HG03521 (cell line): Measurements from ENCODE around the gene PRKRIP1.
A peak's percentile ranks its signal among the peaks of the same experiment; 100 is the strongest.
"Not testable (repeated sequence)": the region's sequence is repeated elsewhere in the genome, so short reads cannot be mapped to it uniquely, and the experiment has no call there.

ENCODE experiments used
- ATAC-seq: cut with Tn5 transposase; IDR thresholded peaks from one replicate; pipeline ENCODE4 v1.9.1; 2021; ENCODE audit warnings: mild to moderate bottlenecking, moderate library complexity; ENCODE audit not compliant: unreplicated experiment

The PRKRIP1 gene

DNA sequence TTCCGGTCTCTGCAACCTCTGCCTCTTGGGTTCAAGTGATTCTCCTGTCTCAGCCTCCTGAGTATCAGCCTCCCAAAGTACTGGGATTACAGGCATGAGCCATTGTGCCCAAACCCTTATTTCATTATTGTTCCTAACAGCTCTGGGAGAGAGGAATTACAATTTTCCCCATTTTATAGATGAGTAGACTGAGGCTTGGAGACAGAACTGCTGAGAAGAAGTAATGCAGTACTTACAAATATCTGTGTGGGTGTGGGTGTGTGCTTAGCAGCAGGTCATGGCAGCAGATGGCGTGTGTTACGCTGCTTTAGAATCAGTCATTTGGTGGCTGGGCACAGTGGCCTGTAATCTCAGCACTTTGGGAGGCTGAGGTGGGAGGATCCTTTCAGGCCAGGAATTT is 7.4 kb downstream of the PRKRIP1 start:
- ATAC-seq = no peak

GRCh38 chr7:102404005-102404861 is 8.1 kb downstream of the PRKRIP1 start:
- peak; percentile 83 for ATAC-seq

DNA sequence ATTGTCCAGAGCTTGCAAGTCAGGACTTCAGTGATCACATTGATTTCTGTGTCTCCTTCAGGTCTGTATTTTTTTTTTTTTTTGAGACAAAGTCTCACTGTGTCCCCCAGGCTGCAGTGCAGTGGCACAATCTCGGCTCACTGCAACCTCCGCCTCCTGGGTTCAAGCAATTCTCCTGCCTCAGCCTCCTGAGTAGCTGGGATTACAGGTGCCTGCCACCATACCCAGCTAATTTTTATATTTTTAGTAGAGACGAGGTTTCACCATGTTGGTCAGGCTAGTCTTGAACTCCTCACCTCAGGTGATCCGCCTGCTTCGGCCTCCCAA is 8.7 kb downstream of the PRKRIP1 start:
- ATAC-seq = not testable (repeated sequence)

DNA sequence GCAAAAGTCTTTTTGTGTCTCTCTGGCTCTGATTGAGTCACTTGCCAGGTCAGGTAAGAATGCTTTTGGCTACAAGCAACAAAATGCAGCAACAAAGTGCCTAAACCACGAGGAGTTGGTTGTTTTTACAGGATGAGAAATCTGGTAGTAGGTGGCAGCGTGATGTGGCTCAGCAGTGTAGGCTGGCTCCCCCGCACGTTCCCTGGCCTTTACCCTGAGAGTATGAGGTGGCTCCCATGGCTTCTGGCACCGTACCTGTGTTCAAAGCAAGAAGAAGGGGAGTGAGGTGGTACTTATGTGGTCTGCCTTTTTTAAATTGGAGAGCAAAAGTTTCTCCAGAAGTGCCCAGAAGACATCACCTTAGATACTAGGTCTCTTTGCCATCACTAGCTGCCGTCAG is 11.7 kb downstream of the PRKRIP1 start:
- ATAC-seq = no peak

DNA sequence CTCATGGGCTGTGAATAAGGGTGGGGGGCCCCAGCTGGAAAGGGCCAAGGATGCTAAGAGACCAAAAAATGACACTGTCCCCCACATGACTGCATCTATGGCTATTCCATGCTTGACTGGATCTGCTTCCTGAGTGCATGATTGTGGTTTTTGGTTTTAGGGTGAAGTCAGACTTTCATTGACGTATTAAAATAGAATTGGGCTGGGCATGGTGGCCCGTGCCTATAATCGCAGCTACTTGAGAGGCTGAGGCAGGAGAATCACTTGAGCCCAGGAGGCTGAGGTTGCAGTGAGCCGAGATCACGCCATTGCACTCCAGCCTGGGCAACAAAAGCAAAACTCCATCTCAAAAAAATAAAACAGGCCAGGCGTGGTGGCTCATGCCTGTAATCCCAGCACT is 12.4 kb downstream of the PRKRIP1 start:
- not testable (repeated sequence) for ATAC-seq

DNA sequence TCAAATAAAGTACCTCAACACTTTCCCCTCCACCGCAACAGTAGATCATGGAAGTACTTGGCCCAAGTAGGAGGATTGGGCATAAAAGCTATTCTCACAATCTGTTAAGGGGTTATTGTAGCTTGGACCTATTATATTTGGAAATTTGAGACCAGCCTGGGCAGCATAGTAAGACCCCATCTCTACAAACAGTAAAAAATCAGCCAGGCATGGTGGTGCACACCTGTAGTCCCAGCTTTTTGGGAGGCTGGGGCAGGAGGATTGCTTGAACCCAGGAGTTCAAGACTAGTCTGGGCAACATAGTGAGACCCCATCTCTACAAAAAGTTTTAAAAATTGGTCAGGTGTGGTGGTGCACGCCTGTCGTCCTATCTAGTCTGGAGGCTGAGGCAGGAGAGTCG is 13.2 kb downstream of the PRKRIP1 start:
- ATAC-seq = no peak

GRCh38 chr7:102410123-102410522 is 14.0 kb downstream of the PRKRIP1 start:
- ATAC-seq = no peak

- ATAC-seq = no peak
Observed at GRCh38 chr7:102410918-102411317, 14.8 kb downstream of the PRKRIP1 start.

GRCh38 chr7:102412548-102412947 is 16.4 kb downstream of the PRKRIP1 start:
- no peak for ATAC-seq

GRCh38 chr7:102413091-102413490 is 16.9 kb downstream of the PRKRIP1 start:
- no peak for ATAC-seq

GRCh38 chr7:102413611-102414010 is 17.4 kb downstream of the PRKRIP1 start:
- no peak for ATAC-seq

DNA sequence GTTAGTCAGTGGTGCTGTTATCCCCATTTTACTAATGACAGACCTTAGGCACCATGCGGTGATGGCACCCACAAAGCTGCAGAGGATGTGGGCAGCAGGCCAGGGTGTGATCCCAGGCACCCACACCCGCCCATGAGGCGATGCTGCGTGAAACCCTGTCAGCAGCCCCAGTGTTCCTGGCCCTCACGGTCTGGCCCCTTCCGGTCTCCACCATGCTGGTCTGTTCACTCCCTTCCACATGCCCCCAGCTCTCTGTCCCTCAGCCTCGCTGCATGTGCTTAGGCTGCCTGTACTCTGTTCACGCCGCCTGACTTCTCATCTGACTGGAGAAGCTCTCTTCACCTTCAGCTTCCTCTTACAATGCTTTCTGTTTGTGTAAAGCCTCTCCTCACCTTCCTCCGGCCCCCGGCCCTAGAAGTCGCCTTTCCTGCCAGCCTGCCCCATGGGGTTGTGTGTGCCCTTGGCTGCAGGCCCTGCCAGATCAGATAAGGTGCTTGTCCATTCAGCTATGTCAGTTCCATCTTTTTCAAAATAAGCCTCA is 19.6 kb downstream of the PRKRIP1 start:
- ATAC-seq = no peak

GRCh38 chr7:102416406-102416805 is 20.2 kb downstream of the PRKRIP1 start:
- ATAC-seq = no peak

DNA sequence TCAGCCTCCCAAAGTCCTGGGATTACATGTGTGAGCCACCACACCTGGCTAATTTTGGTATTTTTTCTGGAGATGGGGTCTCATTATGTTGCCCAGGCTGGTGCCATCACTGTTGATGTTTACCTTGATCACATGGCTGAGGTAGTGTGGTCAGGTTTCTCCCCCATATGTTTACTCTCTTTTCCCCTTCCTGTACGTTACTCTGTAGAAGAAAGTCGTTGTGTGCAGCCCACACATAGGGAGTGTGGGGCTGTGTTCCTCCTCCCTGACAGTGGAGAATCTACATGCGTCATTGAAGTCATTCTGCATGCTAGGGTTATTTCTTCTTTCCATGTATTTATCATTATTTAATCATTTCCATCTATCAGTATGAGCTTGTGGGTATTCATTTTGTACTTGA is 20.9 kb downstream of the PRKRIP1 start:
- ATAC-seq = no peak

DNA sequence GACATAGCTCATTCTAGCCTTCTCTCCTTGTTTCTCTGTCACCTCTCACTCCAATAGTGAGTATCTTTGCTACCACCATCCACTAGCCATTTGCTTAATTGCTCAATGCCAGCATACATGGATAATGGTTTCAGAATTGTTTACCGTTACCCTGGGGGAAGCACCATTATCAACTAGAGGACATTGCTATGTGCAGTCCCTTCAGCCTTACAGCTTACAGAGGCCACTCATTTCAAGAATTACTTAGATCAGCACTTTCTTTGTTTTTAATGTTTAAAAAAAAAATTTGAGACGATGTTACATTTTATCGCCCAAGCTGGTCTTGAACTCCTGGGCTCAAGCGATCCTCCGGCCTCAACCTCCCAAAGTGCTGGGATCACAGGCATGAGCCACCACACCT is 22.4 kb downstream of the PRKRIP1 start:
- ATAC-seq = no peak

- ATAC-seq = no peak
Observed at GRCh38 chr7:102421706-102422240, 25.6 kb downstream of the PRKRIP1 start.

GRCh38 chr7:102424129-102424551 is 28.0 kb downstream of the PRKRIP1 start:
- ATAC-seq = no peak

DNA sequence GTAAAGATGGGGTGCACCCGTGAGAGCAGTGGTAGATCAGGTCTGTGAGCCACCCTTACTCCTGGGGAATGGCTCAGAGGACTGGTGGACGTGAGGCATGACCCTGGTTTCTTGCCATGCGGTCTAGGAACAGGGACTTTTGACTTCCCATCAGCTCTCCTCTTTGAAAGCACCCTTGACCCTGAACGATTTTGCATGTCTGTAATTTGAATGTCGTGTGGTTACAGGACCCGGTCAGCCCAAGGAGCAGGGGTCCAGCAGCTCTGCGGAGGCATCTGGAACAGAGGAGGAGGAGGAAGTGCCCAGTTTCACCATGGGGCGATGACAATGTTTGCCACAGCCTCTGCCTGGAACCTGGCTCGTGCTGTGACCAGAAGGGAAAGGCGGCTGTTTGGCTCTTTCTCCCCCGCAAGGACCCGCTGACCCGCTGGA is 28.6 kb downstream of the PRKRIP1 start:
- no peak for ATAC-seq

DNA sequence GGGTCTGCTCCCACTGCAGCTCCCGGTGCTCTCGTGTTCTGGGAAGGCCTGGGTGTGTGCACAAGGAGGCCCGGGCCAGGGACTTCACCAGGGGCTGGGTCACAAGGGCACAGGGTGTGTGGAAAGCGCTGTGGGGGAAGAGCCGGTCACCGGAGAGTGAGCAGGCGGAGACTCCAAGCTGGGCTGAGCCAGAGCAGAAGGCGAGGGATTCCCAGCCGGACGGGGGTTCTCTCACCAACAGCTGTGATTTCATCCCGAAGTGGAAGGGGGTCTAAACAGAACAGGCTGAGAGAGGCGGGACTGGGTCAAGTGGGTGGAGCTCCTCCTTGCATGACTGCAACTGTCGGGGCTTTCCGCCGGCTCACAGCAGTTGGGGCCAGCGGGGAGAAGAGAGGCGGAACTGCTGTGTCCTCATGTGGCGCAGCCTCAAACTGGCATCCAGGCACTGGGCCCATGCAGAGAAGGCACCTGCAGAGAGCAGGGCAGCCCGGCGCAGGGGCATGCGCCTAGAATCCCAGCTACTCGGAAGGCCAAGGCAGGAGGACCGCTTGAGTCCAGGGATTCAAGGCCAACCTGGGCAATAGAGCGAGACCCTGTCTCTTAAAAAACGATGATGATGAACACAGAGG is 29.6 kb downstream of the PRKRIP1 start:
- peak; percentile 66 for ATAC-seq

GRCh38 chr7:102426268-102427018 is 30.3 kb downstream of the PRKRIP1 start:
- peak; percentile 50 for ATAC-seq

DNA sequence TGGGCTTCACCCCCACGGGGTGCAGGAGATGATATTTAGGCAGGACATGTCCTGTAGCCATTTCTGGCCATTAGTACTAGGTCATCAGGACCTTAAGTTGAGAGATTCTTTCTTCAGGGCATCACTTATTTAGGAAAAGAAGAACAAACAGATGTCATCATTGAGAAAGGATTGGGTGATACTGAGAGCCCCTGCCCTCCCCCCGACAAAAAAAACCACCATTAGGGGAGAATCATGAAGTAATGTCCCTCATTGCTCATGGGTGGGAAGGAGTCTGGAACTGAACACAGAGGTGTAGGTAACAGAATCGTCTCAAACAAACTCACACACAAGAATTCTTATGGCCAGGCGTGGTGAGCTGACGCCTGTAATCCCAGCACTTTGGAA is 30.8 kb downstream of the PRKRIP1 start:
- ATAC-seq = no peak
